PC-3 (cell line): ENCODE results near the gene PLXNC1. TPM values are rescaled to one million over a fixed set of nuclear protein-coding genes. Genes with fewer than 3 reads are reported as not detected.

Source experiments
- ATAC-seq: fragments of 200-7000 bp; cut with Tn5 transposase; 2 replicates; pipeline ENCODE4 v1.9.1; 2020; ENCODE audit warnings: mild to moderate bottlenecking, moderate library complexity
- BruUV-seq: library from RNA; stranded (reverse); fragments of 400-500 nt; replicated peaks from 2 replicates; lab custom pipeline; 2021; lab: Mats Ljungman, UMichigan
- CTCF ChIA-PET: fragments of 300-600 bp; sonication (Branson Sonifier 250); formaldehyde crosslinking; loops from one replicate; lab custom pipeline; 2022; ENCODE audit warnings: antibody characterized with exemption; lab: Charles Lee
- POLR2A ChIA-PET: fragments of 300-600 bp; sonication (Branson Sonifier 250); formaldehyde crosslinking; loops from one replicate; lab custom pipeline; 2022; ENCODE audit warnings: antibody characterized with exemption; ENCODE audit not compliant: unreplicated experiment; lab: Charles Lee
- DNase-seq: peaks from one replicate; pipeline ENCODE4 v3.0.0-alpha.2; 2015
- H2AFZ ChIP-seq: fragments of 300-600 bp; sonication (generic); 2 replicates; pipeline ENCODE4 v1.6.0; 2016; ENCODE audit warnings: antibody characterized with exemption, low read length
- H3F3A ChIP-seq: fragments of 300-600 bp; sonication (generic); one replicate; pipeline ENCODE4 v1.6.0; 2017; ENCODE audit warnings: antibody characterized with exemption, low read length, control low read depth, mild to moderate bottlenecking; ENCODE audit not compliant: unreplicated experiment
- H3K27ac ChIP-seq: fragments of 300-600 bp; sonication (generic); 2 replicates; pipeline ENCODE4 v1.5.1; 2016; ENCODE audit warnings: mild to moderate bottlenecking, low read length
- H3K27me3 ChIP-seq: fragments of 300-600 bp; sonication (generic); 2 replicates; pipeline ENCODE4 v1.6.1; 2016; ENCODE audit warnings: low read length, mixed read lengths
- H3K36me3 ChIP-seq: fragments of 300-600 bp; sonication (generic); 2 replicates; pipeline ENCODE4 v1.6.1; 2016; ENCODE audit warnings: low read depth, mixed run types, low read length, mixed read lengths
- H3K4me1 ChIP-seq: fragments of 300-600 bp; sonication (generic); 2 replicates; pipeline ENCODE4 v1.5.1; 2016; ENCODE audit warnings: low read length; ENCODE audit not compliant: insufficient read depth
- H3K4me2 ChIP-seq: fragments of 300-600 bp; sonication (generic); 2 replicates; pipeline ENCODE4 v1.6.0; 2016; ENCODE audit warnings: low read length
- H3K4me3 ChIP-seq: fragments of 300-600 bp; sonication (generic); 2 replicates; pipeline ENCODE4 v1.5.1; 2016; ENCODE audit warnings: mild to moderate bottlenecking, low read length, mixed read lengths
- H3K79me2 ChIP-seq: fragments of 300-600 bp; sonication (generic); 2 replicates; pipeline ENCODE4 v1.6.1; 2017; ENCODE audit warnings: low read length, mixed read lengths
- H3K9ac ChIP-seq: fragments of 300-600 bp; sonication (generic); 2 replicates; pipeline ENCODE4 v1.6.0; 2016; ENCODE audit warnings: mild to moderate bottlenecking, low read length
- H3K9me2 ChIP-seq: fragments of 300-600 bp; sonication (generic); replicated peaks from 2 replicates; pipeline ENCODE4 v1.6.1; 2016; ENCODE audit warnings: mixed run types, low read length, mixed read lengths
- H3K9me3 ChIP-seq: fragments of 300-600 bp; sonication (generic); 2 replicates; pipeline ENCODE4 v1.6.1; 2016; ENCODE audit warnings: low read length, mixed read lengths
- H4K20me1 ChIP-seq: fragments of 300-600 bp; sonication (generic); 2 replicates; pipeline ENCODE4 v1.6.1; 2016; ENCODE audit warnings: low read length, mixed read lengths
- CTCF ChIP-seq: fragments of 300-600 bp; sonication (generic); conservative IDR thresholded peaks from 2 replicates; pipeline ENCODE4 v1.5.1; 2017; ENCODE audit warnings: antibody characterized with exemption, low read depth, mild to moderate bottlenecking, low read length
- EZH2 ChIP-seq: fragments of 300-600 bp; sonication (generic); IDR thresholded peaks from one replicate; pipeline ENCODE4 v1.6.1; 2017; ENCODE audit warnings: antibody characterized with exemption, mild to moderate bottlenecking, low read length; ENCODE audit not compliant: unreplicated experiment
- EZH2phosphoT487 ChIP-seq: fragments of 300-600 bp; sonication (generic); IDR thresholded peaks from 2 replicates; pipeline ENCODE4 v1.6.1; 2018; ENCODE audit warnings: mild to moderate bottlenecking, antibody characterized with exemption, low read length, borderline replicate concordance
- intact Hi-C: fragments of 100-400 bp; cut with micrococcal nuclease; formaldehyde crosslinking; loops from 2 replicates; pipeline ENCODE4 v1.9.0; 2023
- total RNA-seq: library from RNA; depleted of rRNA; stranded (reverse); fragments of >200 nt; gene quantifications from 2 replicates; pipeline ENCODE4 v1.2.3, GENCODE V29; 2014

PLXNC1 gene
- total RNA-seq, 1 experiment from 2014 or later, result 0.15 TPM

- Histone ChIP-seq H3K9ac (no peak overlapping the region), H3F3A (no peaks in the 10 kb centered on the region), H3K9me2 (no peaks in the 10 kb centered on the region), H3K27ac (no peak overlapping the region), H3K4me2 (no peak overlapping the region), H3K36me3 (no peaks in the 10 kb centered on the region), H3K9me3 (no peaks in the 10 kb centered on the region), H3K4me3 (no peak overlapping the region), H4K20me1 (no peaks in the 10 kb centered on the region), H2AFZ (no peak overlapping the region), H3K79me2 (no peaks in the 10 kb centered on the region), H3K27me3 (peaks cover 56% of the 10 kb centered on the region), H3K4me1 (no peaks in the 10 kb centered on the region)
- ChIA-PET POLR2A (no interaction called here), CTCF (no interaction called here)
- ATAC-seq, result no peak
- BruUV-seq, result no TSS peak
- TF ChIP-seq CTCF, result no peak
- TF ChIP-seq EZH2phosphoT487, result no peak
- no peak for TF ChIP-seq EZH2
- DNase-seq, result no peak
- intact Hi-C loops, result no loop called here
These were observed 97.4 kb downstream of the PLXNC1 start for GRCh38 chr12:94245631-94246383.

GRCh38 chr12:94247246-94247645, 98.9 kb downstream of the PLXNC1 start:
- ChIA-PET POLR2A (no interaction called here), CTCF (no interaction called here)
- H3K27me3 ChIP-seq, result peaks cover 46% of the 10 kb centered on the region
- intact Hi-C loops, result no loop called here
- no peak overlapping the region for H3K27ac ChIP-seq
- no peak for TF ChIP-seq CTCF
- TF ChIP-seq EZH2phosphoT487, result no peak
- H3K9me3 ChIP-seq, result no peaks in the 10 kb centered on the region
- H3K4me2 ChIP-seq, result no peak overlapping the region
- H4K20me1 ChIP-seq, result no peaks in the 10 kb centered on the region
- no peaks in the 10 kb centered on the region for H3K79me2 ChIP-seq
- H3K4me3 ChIP-seq, result no peak overlapping the region
- no peaks in the 10 kb centered on the region for H3K4me1 ChIP-seq
- H3F3A ChIP-seq, result no peaks in the 10 kb centered on the region
- H3K36me3 ChIP-seq, result no peaks in the 10 kb centered on the region
- no peak overlapping the region for H3K9ac ChIP-seq
- no TSS peak for BruUV-seq
- DNase-seq, result no peak
- ATAC-seq, result no peak
- H3K9me2 ChIP-seq, result no peaks in the 10 kb centered on the region
- no peak overlapping the region for H2AFZ ChIP-seq

- intact Hi-C loops, result no loop called here
- no peaks in the 10 kb centered on the region for H3K4me1 ChIP-seq
- POLR2A ChIA-PET, result no interaction called here
- H4K20me1 ChIP-seq, result no peaks in the 10 kb centered on the region
- no peak overlapping the region for H3K4me2 ChIP-seq
- CTCF ChIA-PET, result no interaction called here
- no peak overlapping the region for H3K27ac ChIP-seq
- BruUV-seq, result no TSS peak
- no peak overlapping the region for H3K9ac ChIP-seq
- H3F3A ChIP-seq, result no peaks in the 10 kb centered on the region
- no peak for DNase-seq
- peaks cover 33% of the 10 kb centered on the region for H3K27me3 ChIP-seq
- no peaks in the 10 kb centered on the region for H3K36me3 ChIP-seq
- no peak overlapping the region for H3K4me3 ChIP-seq
- H3K9me2 ChIP-seq, result no peaks in the 10 kb centered on the region
- H3K9me3 ChIP-seq, result no peaks in the 10 kb centered on the region
- TF ChIP-seq EZH2 (no peak), EZH2phosphoT487 (no peak), CTCF (no peak)
- H2AFZ ChIP-seq, result no peak overlapping the region
- H3K79me2 ChIP-seq, result no peaks in the 10 kb centered on the region
- no peak for ATAC-seq
These were observed 100.2 kb downstream of the PLXNC1 start for GRCh38 chr12:94248582-94248981.
